ENCODE results near the gene RALGAPB.

- TF ChIP-seq POLR2AphosphoS5 (IDR thresholded peaks at IDR 0.05) (peak; percentile 99), POLR2A (IDR thresholded peaks at IDR 0.05) (peak; percentile 61)
- TF ChIP-seq, protein P1, sequence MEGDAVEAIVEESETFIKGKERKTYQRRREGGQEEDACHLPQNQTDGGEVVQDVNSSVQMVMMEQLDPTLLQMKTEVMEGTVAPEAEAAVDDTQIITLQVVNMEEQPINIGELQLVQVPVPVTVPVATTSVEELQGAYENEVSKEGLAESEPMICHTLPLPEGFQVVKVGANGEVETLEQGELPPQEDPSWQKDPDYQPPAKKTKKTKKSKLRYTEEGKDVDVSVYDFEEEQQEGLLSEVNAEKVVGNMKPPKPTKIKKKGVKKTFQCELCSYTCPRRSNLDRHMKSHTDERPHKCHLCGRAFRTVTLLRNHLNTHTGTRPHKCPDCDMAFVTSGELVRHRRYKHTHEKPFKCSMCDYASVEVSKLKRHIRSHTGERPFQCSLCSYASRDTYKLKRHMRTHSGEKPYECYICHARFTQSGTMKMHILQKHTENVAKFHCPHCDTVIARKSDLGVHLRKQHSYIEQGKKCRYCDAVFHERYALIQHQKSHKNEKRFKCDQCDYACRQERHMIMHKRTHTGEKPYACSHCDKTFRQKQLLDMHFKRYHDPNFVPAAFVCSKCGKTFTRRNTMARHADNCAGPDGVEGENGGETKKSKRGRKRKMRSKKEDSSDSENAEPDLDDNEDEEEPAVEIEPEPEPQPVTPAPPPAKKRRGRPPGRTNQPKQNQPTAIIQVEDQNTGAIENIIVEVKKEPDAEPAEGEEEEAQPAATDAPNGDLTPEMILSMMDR (IDR thresholded peaks at IDR 0.05): peak; percentile 16 to 63 (median 46)
These were observed at the start of gene RALGAPB for GRCh38 chr20:38472513-38473366.
